ENCODE data around the gene LUC7L2. TPM values are rescaled to one million over a fixed set of nuclear protein-coding genes. Genes with fewer than 3 reads are reported as not detected.
"Not testable (repeated sequence)": the region's sequence is repeated elsewhere in the genome, so short reads cannot be mapped to it uniquely, and the experiment has no call there.

LUC7L2 gene
- total and polyA plus RNA-seq, 2 donors (not counting 1 experiment from before 2014, with no cell fraction given), result 26.5 to 142 TPM

- H2AFZ ChIP-seq (ENCODE audit: insufficient read depth, low read depth, low read length, poor library complexity, severe bottlenecking), result no peak overlapping the region
- no peaks in the 10 kb centered on the region for H3K9me3 ChIP-seq (ENCODE audit: control extremely low read depth in 1 of 3, control insufficient read depth in 2 of 3, insufficient read depth in 1 of 3, low read length in 2 of 3)
- no peaks in the 10 kb centered on the region for H3K4me1 ChIP-seq (ENCODE audit: control insufficient read depth in 2 of 2, insufficient read depth in 2 of 2, low read length in 2 of 2)
- ChIA-PET POLR2A (no interaction called here), CTCF (no interaction called here)
- H3K4me3 ChIP-seq (ENCODE audit: control extremely low read depth in 1 of 5, extremely low read depth in 1 of 5, insufficient read depth in 1 of 5, low read depth in 2 of 5, low read length in 4 of 5), result no peak overlapping the region
- H3K27ac Mint-ChIP-seq, result no peak overlapping the region
- H3K27ac ChIP-seq (ENCODE audit: low read length in 2 of 2), result no peak overlapping the region
- no peaks in the 10 kb centered on the region for H3K79me2 ChIP-seq (ENCODE audit: control insufficient read depth, insufficient read depth, low read length)
- no peak overlapping the region for H3K4me2 ChIP-seq (replicated peaks; ENCODE audit: low read depth, low read length, poor library complexity, severe bottlenecking)
- H3K27me3 Mint-ChIP-seq, result peaks cover under 1% of the 10 kb centered on the region
- intact Hi-C loops (cut with micrococcal nuclease), result no loop called here
- H4K20me1 ChIP-seq (ENCODE audit: control insufficient read depth, insufficient read depth, low read length, poor library complexity, severe bottlenecking), result no peaks in the 10 kb centered on the region
- DNase-seq (no peak), ATAC-seq (ENCODE audit: low read depth) (no peak)
- peaks cover 2% of the 10 kb centered on the region for H3K9me3 Mint-ChIP-seq (ENCODE audit: insufficient read depth)
- no peaks in the 10 kb centered on the region for H3K36me3 ChIP-seq (replicated peaks in 1 of 2; ENCODE audit: control extremely low read depth in 1 of 2, control insufficient read depth in 1 of 2, extremely low read depth in 1 of 2, insufficient read depth in 2 of 2, low read length in 1 of 2)
- TF ChIP-seq CTCF (IDR thresholded peaks at IDR 0.05) (no peak), EZH2 (IDR thresholded peaks at IDR 0.05; ENCODE audit: borderline replicate concordance, insufficient read depth, low read depth, low read length, poor library complexity, severe bottlenecking) (no peak)
- no peaks in the 10 kb centered on the region for H3K27me3 ChIP-seq (replicated peaks in 1 of 4; ENCODE audit: control extremely low read depth in 1 of 4, control insufficient read depth in 3 of 4, insufficient read depth in 4 of 4, low read length in 3 of 4)
- H3K9ac ChIP-seq (ENCODE audit: low read length), result no peak overlapping the region
- no peak overlapping the region for H3K4me3 Mint-ChIP-seq
- 96% methylated on average over 11 of the region's 15 CpGs for WGBS (ENCODE audit: insufficient coverage)
- no peaks in the 10 kb centered on the region for H3K4me1 Mint-ChIP-seq
These were observed 97.7 kb downstream of the LUC7L2 start for GRCh38 chr7:139457153-139457946.

- H3K27ac Mint-ChIP-seq; H3K4me1 ChIP-seq (ENCODE audit: control insufficient read depth in 2 of 2, insufficient read depth in 2 of 2, low read length in 2 of 2); H3K9me3 Mint-ChIP-seq (ENCODE audit: insufficient read depth); H3K4me2 ChIP-seq (replicated peaks; ENCODE audit: low read depth, low read length, poor library complexity, severe bottlenecking); H3K4me1 Mint-ChIP-seq; H3K9ac ChIP-seq (ENCODE audit: low read length); H3K27me3 Mint-ChIP-seq; POLR2A ChIA-PET; H3K4me3 Mint-ChIP-seq; H3K27me3 ChIP-seq (replicated peaks in 1 of 4; ENCODE audit: control extremely low read depth in 1 of 4, control insufficient read depth in 3 of 4, insufficient read depth in 4 of 4, low read length in 3 of 4); H3K79me2 ChIP-seq (ENCODE audit: control insufficient read depth, insufficient read depth, low read length); H3K4me3 ChIP-seq (ENCODE audit: control extremely low read depth in 1 of 5, extremely low read depth in 1 of 5, insufficient read depth in 1 of 5, low read depth in 2 of 5, low read length in 4 of 5); ATAC-seq (ENCODE audit: low read depth); H4K20me1 ChIP-seq (ENCODE audit: control insufficient read depth, insufficient read depth, low read length, poor library complexity, severe bottlenecking); H3K36me3 ChIP-seq (replicated peaks in 1 of 2; ENCODE audit: control extremely low read depth in 1 of 2, control insufficient read depth in 1 of 2, extremely low read depth in 1 of 2, insufficient read depth in 2 of 2, low read length in 1 of 2); intact Hi-C loops (cut with micrococcal nuclease); DNase-seq; CTCF ChIA-PET; H2AFZ ChIP-seq (ENCODE audit: insufficient read depth, low read depth, low read length, poor library complexity, severe bottlenecking); H3K27ac ChIP-seq (ENCODE audit: low read length in 2 of 2): not testable (repeated sequence)
- 95% methylated on average over 8 of the region's 12 CpGs for WGBS (ENCODE audit: insufficient coverage)
- peaks cover 0 to 14% (median 0%) of the 10 kb centered on the region in 3 donors for H3K9me3 ChIP-seq (ENCODE audit: control extremely low read depth in 1 of 3, control insufficient read depth in 2 of 3, insufficient read depth in 1 of 3, low read length in 2 of 3)
These were observed 103.7 kb downstream of the LUC7L2 start for GRCh38 chr7:139463421-139463820.

- H3K27ac Mint-ChIP-seq; H3K4me3 Mint-ChIP-seq; CTCF ChIA-PET; DNase-seq; H3K9ac ChIP-seq (ENCODE audit: low read length); ATAC-seq (ENCODE audit: low read depth); H3K36me3 ChIP-seq (replicated peaks in 1 of 2; ENCODE audit: control extremely low read depth in 1 of 2, control insufficient read depth in 1 of 2, extremely low read depth in 1 of 2, insufficient read depth in 2 of 2, low read length in 1 of 2); H3K4me1 Mint-ChIP-seq; H2AFZ ChIP-seq (ENCODE audit: insufficient read depth, low read depth, low read length, poor library complexity, severe bottlenecking); H3K4me2 ChIP-seq (replicated peaks; ENCODE audit: low read depth, low read length, poor library complexity, severe bottlenecking); H3K79me2 ChIP-seq (ENCODE audit: control insufficient read depth, insufficient read depth, low read length); H3K4me3 ChIP-seq (ENCODE audit: control extremely low read depth in 1 of 5, extremely low read depth in 1 of 5, insufficient read depth in 1 of 5, low read depth in 2 of 5, low read length in 4 of 5); intact Hi-C loops (cut with micrococcal nuclease); H3K27ac ChIP-seq (ENCODE audit: low read length in 2 of 2); POLR2A ChIA-PET; H3K4me1 ChIP-seq (ENCODE audit: control insufficient read depth in 2 of 2, insufficient read depth in 2 of 2, low read length in 2 of 2); H4K20me1 ChIP-seq (ENCODE audit: control insufficient read depth, insufficient read depth, low read length, poor library complexity, severe bottlenecking); H3K9me3 Mint-ChIP-seq (ENCODE audit: insufficient read depth); H3K27me3 ChIP-seq (replicated peaks in 1 of 4; ENCODE audit: control extremely low read depth in 1 of 4, control insufficient read depth in 3 of 4, insufficient read depth in 4 of 4, low read length in 3 of 4): not testable (repeated sequence)
- 100% methylated on average over 4 of the region's 4 CpGs for WGBS (ENCODE audit: insufficient coverage)
- H3K27me3 Mint-ChIP-seq, result peaks cover 14% of the 10 kb centered on the region
- H3K9me3 ChIP-seq (ENCODE audit: control extremely low read depth in 1 of 3, control insufficient read depth in 2 of 3, insufficient read depth in 1 of 3, low read length in 2 of 3), result peaks cover 0 to 14% (median 0%) of the 10 kb centered on the region in 3 donors
These were observed 104.8 kb downstream of the LUC7L2 start for GRCh38 chr7:139464511-139464910.

All from B cell (primary cell).